IMR-90 (cell line): ENCODE data around the gene EPS15. TPM values are rescaled to one million over a fixed set of nuclear protein-coding genes. Genes with fewer than 3 reads are reported as not detected.

ENCODE experiments used
- ATAC-seq: fragments of 200-7000 bp; cut with Tn5 transposase; 2 replicates; pipeline ENCODE4 v1.9.1; 2020; ENCODE audit warnings: low read depth, mild to moderate bottlenecking, moderate library complexity
- BruUV-seq: library from RNA; stranded (reverse); fragments of 400-500 nt; replicated peaks from 2 replicates; lab custom pipeline; 2021; lab: Mats Ljungman, UMichigan
- CTCF ChIA-PET: fragments of 300-600 bp; formaldehyde crosslinking; extraction: SDS; loops from one replicate; lab custom pipeline; 2021; ENCODE audit warnings: antibody characterized with exemption; lab: Yijun Ruan, JAX
- POLR2A ChIA-PET: fragments of 300-600 bp; sonication (Branson Sonifier 250); formaldehyde crosslinking; loops from one replicate; lab custom pipeline; 2022; ENCODE audit warnings: antibody characterized with exemption; ENCODE audit not compliant: unreplicated experiment; lab: Charles Lee
- DNase-seq: peaks from one replicate; pipeline ENCODE4 v3.0.0; 2013
- H2AFZ ChIP-seq: replicated peaks from 2 replicates; pipeline ENCODE3; 2013; ENCODE audit warnings: low read length, mild to moderate bottlenecking; ENCODE audit not compliant: poor library complexity
- H2AK5ac ChIP-seq: 2 replicates; pipeline ENCODE4 v1.6.1; 2013; ENCODE audit warnings: low read depth, low read length, inconsistent platforms
- H2AK9ac ChIP-seq: replicated peaks from 2 replicates; pipeline ENCODE3; 2013; ENCODE audit warnings: mild to moderate bottlenecking, low read depth, low read length, moderate library complexity; ENCODE audit not compliant: poor library complexity
- H2BK120ac ChIP-seq: 2 replicates; pipeline ENCODE4 v1.6.1; 2013; ENCODE audit warnings: low read depth, low read length, inconsistent platforms
- H2BK15ac ChIP-seq: 3 replicates; pipeline ENCODE4 v1.6.1; 2013; ENCODE audit warnings: low read depth, low read length, inconsistent platforms
- H2BK20ac ChIP-seq: 2 replicates; pipeline ENCODE4 v1.6.1; 2013; ENCODE audit warnings: low read depth, mild to moderate bottlenecking, inconsistent platforms, low read length, moderate library complexity
- H2BK5ac ChIP-seq: 2 replicates; pipeline ENCODE4 v1.6.1; 2013; ENCODE audit warnings: mild to moderate bottlenecking, low read depth, low read length, inconsistent platforms; ENCODE audit not compliant: poor library complexity, severe bottlenecking
- H3K14ac ChIP-seq: replicated peaks from 2 replicates; pipeline ENCODE4 v1.6.1; 2013; ENCODE audit warnings: low read depth, low read length, inconsistent platforms
- H3K18ac ChIP-seq: 2 replicates; pipeline ENCODE4 v1.6.1; 2013; ENCODE audit warnings: low read depth, low read length, control low read depth
- H3K23ac ChIP-seq: 2 replicates; pipeline ENCODE4 v1.6.1; 2013; ENCODE audit warnings: low read depth, low read length, inconsistent platforms
- H3K27ac ChIP-seq: 2 replicates; pipeline ENCODE4 v1.5.1; 2013; ENCODE audit warnings: mild to moderate bottlenecking, control low read depth, low read length; ENCODE audit not compliant: insufficient read depth
- H3K27me3 ChIP-seq: 2 replicates; pipeline ENCODE4 v1.6.1; 2013; ENCODE audit warnings: low read length; ENCODE audit not compliant: control insufficient read depth, insufficient read depth
- H3K36me3 ChIP-seq: 2 replicates; pipeline ENCODE4 v1.6.1; 2013; ENCODE audit warnings: low read length, mixed read lengths; ENCODE audit not compliant: control insufficient read depth, insufficient read depth
- H3K4ac ChIP-seq: 2 replicates; pipeline ENCODE4 v1.6.1; 2013; ENCODE audit warnings: low read depth, low read length, inconsistent platforms
- H3K4me1 ChIP-seq: 2 replicates; pipeline ENCODE4 v1.6.1; 2013; ENCODE audit warnings: low read length, mixed read lengths; ENCODE audit not compliant: control insufficient read depth, insufficient read depth
- H3K4me2 ChIP-seq: 2 replicates; pipeline ENCODE4 v1.6.1; 2013; ENCODE audit warnings: low read depth, mild to moderate bottlenecking, control low read depth, low read length, moderate library complexity
- H3K4me3 ChIP-seq: 2 replicates; pipeline ENCODE4 v1.5.1; 2013; ENCODE audit warnings: low read depth, mild to moderate bottlenecking, control low read depth, low read length, moderate library complexity; ENCODE audit not compliant: insufficient read depth
- H3K56ac ChIP-seq: 2 replicates; pipeline ENCODE4 v1.6.1; 2013; ENCODE audit warnings: low read length, inconsistent platforms; ENCODE audit not compliant: insufficient read depth; ENCODE audit errors: extremely low read depth
- H3K79me1 ChIP-seq, 2 experiments: 2 replicates each; pipeline ENCODE4 v1.6.1; 2013; ENCODE audit warnings: low read length in 2 of 2, inconsistent platforms in 1 of 2, low read depth in 1 of 2
- H3K9ac ChIP-seq: 2 replicates; pipeline ENCODE4 v1.6.1; 2013; ENCODE audit warnings: low read depth, low read length, control low read depth
- H3K9me1 ChIP-seq: 2 replicates; pipeline ENCODE4 v1.6.1; 2013; ENCODE audit warnings: low read length, inconsistent platforms; ENCODE audit not compliant: insufficient read depth
- H3K9me3 ChIP-seq: 2 replicates; pipeline ENCODE4 v1.6.1; 2013; ENCODE audit warnings: low read length; ENCODE audit not compliant: control insufficient read depth, insufficient read depth
- H4K20me1 ChIP-seq: 2 replicates; pipeline ENCODE4 v1.6.1; 2013; ENCODE audit warnings: low read length, inconsistent platforms; ENCODE audit not compliant: insufficient read depth
- H4K5ac ChIP-seq: 2 replicates; pipeline ENCODE4 v1.6.1; 2013; ENCODE audit warnings: mild to moderate bottlenecking, low read depth, low read length, control low read depth
- H4K8ac ChIP-seq, 2 experiments: 2 replicates each; pipeline ENCODE4 v1.6.1; 2013; ENCODE audit warnings: low read depth in 2 of 2, low read length in 2 of 2, control low read depth in 1 of 2, inconsistent platforms in 1 of 2
- H4K91ac ChIP-seq: 2 replicates; pipeline ENCODE4 v1.6.1; 2013; ENCODE audit warnings: low read depth, low read length, inconsistent platforms; ENCODE audit not compliant: insufficient read depth
- BHLHE40 ChIP-seq: fragments of 150-350 bp; IDR thresholded peaks from 2 replicates; pipeline ENCODE4 v1.6.1; 2016; ENCODE audit warnings: mild to moderate bottlenecking, low read depth, low read length
- CEBPB ChIP-seq: IDR thresholded peaks from 2 replicates; pipeline ENCODE4 v1.6.1; 2012; ENCODE audit warnings: low read depth, low read length, improper control_type of control experiment
- CHD1 ChIP-seq: IDR thresholded peaks from 2 replicates; pipeline ENCODE4 v1.6.1; 2012; ENCODE audit warnings: low read depth, low read length, improper control_type of control experiment
- CTCF ChIP-seq: conservative IDR thresholded peaks from 2 replicates; pipeline ENCODE4 v1.5.1; 2012; ENCODE audit warnings: mild to moderate bottlenecking, low read depth, low read length, improper control_type of control experiment
- ELK1 ChIP-seq: fragments of 150-350 bp; IDR thresholded peaks from 2 replicates; pipeline ENCODE4 v1.6.1; 2016; ENCODE audit warnings: low read depth, mild to moderate bottlenecking, low read length, moderate library complexity, borderline replicate concordance
- FOS ChIP-seq: fragments of 150-350 bp; IDR thresholded peaks from 2 replicates; pipeline ENCODE4 v1.6.1; 2016; ENCODE audit warnings: low read depth, low read length
- MAFK ChIP-seq: IDR thresholded peaks from 2 replicates; pipeline ENCODE4 v1.6.1; 2012; ENCODE audit warnings: low read depth, low read length, improper control_type of control experiment
- MAZ ChIP-seq: IDR thresholded peaks from 2 replicates; pipeline ENCODE4 v1.6.1; 2012; ENCODE audit warnings: low read depth, mild to moderate bottlenecking, low read length, improper control_type of control experiment, moderate library complexity, borderline replicate concordance
- NFE2L2 ChIP-seq: fragments of 150-350 bp; IDR thresholded peaks from 2 replicates; pipeline ENCODE4 v1.6.1; 2016; ENCODE audit warnings: low read depth, mild to moderate bottlenecking, low read length
- POLR2A ChIP-seq: IDR thresholded peaks from 2 replicates; pipeline ENCODE4 v1.6.1; 2012; ENCODE audit warnings: mild to moderate bottlenecking, low read depth, low read length
- RAD21 ChIP-seq: IDR thresholded peaks from 2 replicates; pipeline ENCODE4 v1.6.1; 2012; ENCODE audit warnings: low read length, improper control_type of control experiment
- RCOR1 ChIP-seq: IDR thresholded peaks from 2 replicates; pipeline ENCODE4 v1.6.1; 2012; ENCODE audit warnings: mild to moderate bottlenecking, low read length, improper control_type of control experiment; ENCODE audit not compliant: insufficient replicate concordance
- RFX5 ChIP-seq: IDR thresholded peaks from 2 replicates; pipeline ENCODE4 v1.8.0; 2012; ENCODE audit warnings: low read depth, mild to moderate bottlenecking, low read length, moderate library complexity
- SMC3 ChIP-seq: fragments of 150-350 bp; IDR thresholded peaks from 2 replicates; pipeline ENCODE4 v1.6.1; 2016; ENCODE audit warnings: low read depth, mild to moderate bottlenecking, antibody characterized with exemption, low read length, moderate library complexity
- USF2 ChIP-seq: fragments of 150-350 bp; IDR thresholded peaks from 2 replicates; pipeline ENCODE4 v1.6.1; 2017; ENCODE audit warnings: mild to moderate bottlenecking, antibody characterized with exemption, low read length, low read depth
- WGBS, 2 experiments: methylation state at CpG; one replicate each; pipeline versions ENCODE4 v1.1.5 to v1.1.7; 2013; ENCODE audit warnings: missing lambda C conversion rate in 2 of 2; ENCODE audit not compliant: insufficient read length in 1 of 2; ENCODE audit errors: extremely low coverage in 2 of 2; 5-methylcytosine and 5-hydroxymethylcytosine counted together
- dilution Hi-C: fragments of 300-500 bp; cut with HindIII; formaldehyde crosslinking; loops from one replicate; pipeline ENCODE4 v1.14.3; 2018; ENCODE audit warnings: low sequenced_read_pairs; ENCODE audit not compliant: unreplicated experiment
- in situ Hi-C: fragments of 300-500 bp; cut with MboI; formaldehyde crosslinking; loops from 3 replicates; pipeline ENCODE4 v1.14.3; 2019; ENCODE audit warnings: low sequenced_read_pairs, inconsistent platforms, mixed read lengths
- intact Hi-C: fragments of 100-400 bp; cut with micrococcal nuclease; formaldehyde crosslinking; loops from 2 replicates; pipeline ENCODE4 v1.10.0; 2022
- polyA plus RNA-seq, 3 experiments: library from polyadenylated mRNA; depleted of rRNA; stranded (reverse); fragments of >200 nt; gene quantifications; 2 replicates each; pipeline ENCODE4 v1.2.3, GENCODE V29; 2012; ENCODE audit warnings: low replicate concordance in 1 of 3
- total RNA-seq: library from RNA; depleted of rRNA; stranded (reverse); fragments of >200 nt; gene quantifications from 2 replicates; pipeline ENCODE4 v1.2.3, GENCODE V29; 2012

Gene EPS15
- total and polyA plus RNA-seq, 2 of the 4 experiments (the other 2 are of a cell fraction) = 17.6 to 38.0 TPM

GRCh38 chr1:51418384-51418959 is 100.6 kb downstream of the EPS15 start:
- ChIA-PET POLR2A (no interaction called here), CTCF (interaction anchor here (1.5 kb wide), 1 partner anchor 13 kb away, joined by 3 read pairs; no protein-coding TSS in a partner anchor)
- Histone ChIP-seq H4K20me1 (no peaks in the 10 kb centered on the region), H3K56ac (no peak overlapping the region), H2AK5ac (no peak overlapping the region), H3K27ac (no peak overlapping the region), H3K14ac (peak overlapping the region; percentile 86; the same call in 1 of the 2 replicates), H3K79me1 (peaks cover 7 to 34% of the 10 kb centered on the region in 2 experiments; a peak in 3 of 4 replicates), H3K23ac (peak overlapping the region; percentile 0; the same call in 1 of the 2 replicates), H3K27me3 (no peaks in the 10 kb centered on the region), H2AFZ (no peak overlapping the region), H3K4ac (peak overlapping the region; percentile 22), H3K4me2 (no peak overlapping the region), H2BK20ac (peak overlapping the region; percentile 46; the same call in 1 of the 2 replicates), H3K18ac (no peak overlapping the region), H3K4me1 (peaks cover 15% of the 10 kb centered on the region), H3K36me3 (no peaks in the 10 kb centered on the region), H4K8ac (0 out of 4 replicates have a peak overlapping the region, but pooled peaks of 1 of the 2 experiments have one; percentile 56), H3K9me1 (peaks cover 4% of the 10 kb centered on the region; the same call in 1 of the 2 replicates), H3K4me3 (no peak overlapping the region), H3K9me3 (no peaks in the 10 kb centered on the region), H2BK120ac (0 out of 2 replicates have a peak overlapping the region, but pooled peaks have one; percentile 3), H3K9ac (no peak overlapping the region), H2BK15ac (peak overlapping the region; percentile 36; the same call in 1 of the 3 replicates), H2AK9ac (no peak overlapping the region), H2BK5ac (peak overlapping the region; percentile 37), H4K91ac (no peak overlapping the region), H4K5ac (no peak overlapping the region; the same call in 1 of the 2 replicates)
- 100% methylated on average over 1 of the region's 2 CpGs; no CpG with 5 or more reads in 1 of the 2 experiments for WGBS, 2 experiments
- DNase-seq (no peak), ATAC-seq (no peak)
- intact Hi-C loops (no loop called here), in situ Hi-C loops (no loop called here), dilution Hi-C loops (no loop called here)
- no TSS peak for BruUV-seq
- TF ChIP-seq USF2 = no peak
- TF ChIP-seq CTCF = no peak
- TF ChIP-seq POLR2A = no peak
- no peak for TF ChIP-seq SMC3
- no peak for TF ChIP-seq RAD21
- no peak for TF ChIP-seq RFX5
- TF ChIP-seq FOS = no peak
- no peak for TF ChIP-seq BHLHE40
- no peak for TF ChIP-seq RCOR1
- TF ChIP-seq MAZ = no peak
- TF ChIP-seq NFE2L2 = no peak
- no peak for TF ChIP-seq MAFK
- no peak for TF ChIP-seq CEBPB
- TF ChIP-seq ELK1 = no peak
- no peak for TF ChIP-seq CHD1
